HG03175 (cell line): ENCODE measurements around the gene RNGTT.
"Not testable (repeated sequence)": the region's sequence is repeated elsewhere in the genome, so short reads cannot be mapped to it uniquely, and the experiment has no call there.

Experiments used
- ATAC-seq: cut with Tn5 transposase; IDR thresholded peaks from one replicate; pipeline ENCODE4 v1.9.1; 2021; ENCODE audit warnings: mild to moderate bottlenecking, moderate library complexity; ENCODE audit not compliant: unreplicated experiment

Gene RNGTT

GRCh38 chr6:88972504-88973423, 9.3 kb upstream of the RNGTT start:
- no peak for ATAC-seq

- no peak for ATAC-seq
Observed at GRCh38 chr6:88970301-88970700, 6.9 kb upstream of the RNGTT start.

GRCh38 chr6:88969255-88969654, 5.8 kb upstream of the RNGTT start:
- ATAC-seq = not testable (repeated sequence)

GRCh38 chr6:88967891-88968290, 4.5 kb upstream of the RNGTT start:
- no peak for ATAC-seq

GRCh38 chr6:88965691-88966090, 2.3 kb upstream of the RNGTT start:
- ATAC-seq = no peak

- no peak for ATAC-seq
Observed at GRCh38 chr6:88964509-88964908, 1.1 kb upstream of the RNGTT start.

GRCh38 chr6:88958842-88959241, 4.6 kb downstream of the RNGTT start:
- no peak for ATAC-seq

GRCh38 chr6:88953550-88954386, 9.7 kb downstream of the RNGTT start:
- no peak for ATAC-seq

- ATAC-seq = no peak
Observed at GRCh38 chr6:88952065-88952704, 11.2 kb downstream of the RNGTT start.

GRCh38 chr6:88945415-88946008, 17.9 kb downstream of the RNGTT start:
- ATAC-seq = no peak

- no peak for ATAC-seq
Observed at GRCh38 chr6:88933521-88933920, 29.9 kb downstream of the RNGTT start.

- ATAC-seq = not testable (repeated sequence)
Observed at GRCh38 chr6:88932019-88932418, 31.4 kb downstream of the RNGTT start.

- no peak for ATAC-seq
Observed at GRCh38 chr6:88922775-88923548, 40.5 kb downstream of the RNGTT start.

GRCh38 chr6:88921734-88922133, 41.7 kb downstream of the RNGTT start:
- ATAC-seq = no peak

- ATAC-seq = no peak
Observed at GRCh38 chr6:88920774-88921733, 42.4 kb downstream of the RNGTT start.

- no peak for ATAC-seq
Observed at GRCh38 chr6:88920088-88920487, 43.3 kb downstream of the RNGTT start.

- ATAC-seq = no peak
Observed at GRCh38 chr6:88919032-88919431, 44.4 kb downstream of the RNGTT start.

- ATAC-seq = no peak
Observed at GRCh38 chr6:88916615-88917208, 46.7 kb downstream of the RNGTT start.
